ENCODE data around the gene TMEM245.

The TMEM245 gene

DNA sequence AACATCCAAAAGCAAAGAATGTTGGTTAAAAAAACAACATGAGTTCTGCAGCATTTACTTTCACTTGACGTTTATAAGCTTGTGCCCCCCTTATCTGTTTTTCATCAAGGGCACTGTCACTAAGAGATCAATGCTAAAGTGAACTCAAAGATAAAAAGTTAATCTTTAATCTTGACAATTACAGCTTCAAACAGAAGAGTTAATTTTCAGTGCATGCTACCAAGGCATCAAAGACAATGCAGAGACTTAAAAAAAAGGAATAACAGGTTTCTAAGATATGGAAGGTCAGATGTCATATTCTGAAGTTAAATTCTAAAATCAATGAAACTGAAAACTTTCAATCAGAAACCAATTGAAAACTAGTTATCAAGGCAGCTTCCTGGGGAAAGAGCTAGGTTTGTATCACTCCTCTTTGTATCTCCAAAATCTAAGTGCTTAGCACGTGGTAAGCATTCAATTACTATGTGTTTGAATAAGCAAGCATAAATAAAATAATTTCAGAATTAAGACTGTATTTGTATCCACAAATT, 37.6 kb downstream of the TMEM245 start:
- DNase-seq: no peak
- Histone ChIP-seq H2AK5ac (ENCODE audit: low read length, severe bottlenecking) (no peak overlapping the region), H3K23ac (ENCODE audit: low read length in 2 of 2) (no peak overlapping the region), H3K4ac (ENCODE audit: low read depth in 1 of 2, low read length in 2 of 2) (no peak overlapping the region), H3K14ac (ENCODE audit: low read length in 2 of 2) (no peak overlapping the region), H4K8ac (ENCODE audit: low read length) (no peak overlapping the region), H2BK15ac (ENCODE audit: low read depth, poor library complexity, severe bottlenecking) (no peak overlapping the region), H3K79me1 (replicated peaks; ENCODE audit: low read length, poor library complexity, severe bottlenecking) (peaks cover 7% of the 10 kb centered on the region), H2AFZ (ENCODE audit: low read depth, low read length) (no peak overlapping the region), H3K27ac (ENCODE audit: low read length, poor library complexity, severe bottlenecking) (no peak overlapping the region), H4K91ac (ENCODE audit: low read length) (no peak overlapping the region), H3K27me3 (ENCODE audit: control insufficient read depth in 1 of 2, insufficient read depth in 1 of 2, low read length in 2 of 2) (no peaks in the 10 kb centered on the region), H3K18ac (ENCODE audit: low read depth in 1 of 2, low read length in 2 of 2) (no peak overlapping the region), H3K4me2 (ENCODE audit: low read length, poor library complexity, severe bottlenecking) (no peak overlapping the region), H3K9ac (ENCODE audit: low read length) (no peak overlapping the region), H2BK120ac (ENCODE audit: low read depth, low read length) (no peak overlapping the region), H3K36me3 (ENCODE audit: control insufficient read depth in 1 of 2, insufficient read depth in 2 of 2, low read depth in 1 of 2, low read length in 2 of 2) (peaks cover 2 to 74% of the 10 kb centered on the region in 2 experiments), H2BK5ac (ENCODE audit: low read depth, low read length, poor library complexity, severe bottlenecking) (no peak overlapping the region), H2BK12ac (ENCODE audit: low read length in 2 of 2) (no peak overlapping the region), H3K9me3 (ENCODE audit: control insufficient read depth, low read length) (no peaks in the 10 kb centered on the region), H3K4me1 (ENCODE audit: control insufficient read depth, insufficient read depth, low read depth, low read length) (peaks cover 2% of the 10 kb centered on the region), H3K4me3 (ENCODE audit: insufficient read depth in 1 of 2, low read depth in 1 of 2, low read length in 2 of 2) (no peak overlapping the region)
- 22% methylated on average over 1 of the region's 2 CpGs for WGBS

DNA sequence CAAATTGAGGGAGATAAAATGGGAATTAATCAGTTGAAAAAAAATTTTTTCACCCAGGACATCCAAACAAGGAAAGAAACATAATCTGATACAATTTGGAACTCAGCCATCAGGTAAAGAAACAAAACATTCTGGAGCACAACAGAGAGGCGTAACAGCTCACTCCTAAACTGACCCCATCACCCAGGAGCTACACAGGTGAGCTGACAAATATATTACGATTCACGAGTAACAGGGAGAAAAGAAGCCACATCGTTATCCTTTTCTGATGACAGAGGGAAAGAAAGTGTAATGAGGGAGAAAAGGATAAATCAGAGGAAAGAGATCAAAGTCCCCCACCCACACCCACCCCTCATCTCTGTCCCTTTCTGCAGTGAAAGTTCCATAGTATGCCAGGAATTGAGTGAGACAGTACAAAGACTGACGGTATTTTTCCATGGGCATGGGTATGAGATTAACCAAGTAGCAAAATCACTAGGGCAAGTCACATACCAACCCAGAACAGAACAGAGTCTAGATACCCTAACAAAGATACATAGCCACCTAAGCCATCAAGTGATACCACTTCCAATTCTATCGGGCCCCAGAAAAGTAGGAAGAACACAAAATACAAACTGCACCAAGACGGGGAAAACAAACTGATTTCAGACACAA, 45.4 kb downstream of the TMEM245 start:
- Histone ChIP-seq H2BK120ac (ENCODE audit: low read depth, low read length) (no peak overlapping the region), H3K27me3 (ENCODE audit: control insufficient read depth in 1 of 2, insufficient read depth in 1 of 2, low read length in 2 of 2) (no peaks in the 10 kb centered on the region), H3K4me3 (ENCODE audit: insufficient read depth in 1 of 2, low read depth in 1 of 2, low read length in 2 of 2) (no peak overlapping the region), H3K4ac (ENCODE audit: low read depth in 1 of 2, low read length in 2 of 2) (no peak overlapping the region), H2BK5ac (ENCODE audit: low read depth, low read length, poor library complexity, severe bottlenecking) (no peak overlapping the region), H3K23ac (ENCODE audit: low read length in 2 of 2) (peak overlapping the region in 1 of 2 experiments; percentile 52), H3K18ac (ENCODE audit: low read depth in 1 of 2, low read length in 2 of 2) (no peak overlapping the region), H3K4me2 (ENCODE audit: low read length, poor library complexity, severe bottlenecking) (no peak overlapping the region), H3K4me1 (ENCODE audit: control insufficient read depth, insufficient read depth, low read depth, low read length) (no peaks in the 10 kb centered on the region), H2BK15ac (ENCODE audit: low read depth, poor library complexity, severe bottlenecking) (no peak overlapping the region), H3K27ac (ENCODE audit: low read length, poor library complexity, severe bottlenecking) (no peak overlapping the region), H2AFZ (ENCODE audit: low read depth, low read length) (no peak overlapping the region), H3K36me3 (ENCODE audit: control insufficient read depth in 1 of 2, insufficient read depth in 2 of 2, low read depth in 1 of 2, low read length in 2 of 2) (peaks cover 10 to 80% of the 10 kb centered on the region in 2 experiments), H3K9ac (ENCODE audit: low read length) (no peak overlapping the region), H4K8ac (ENCODE audit: low read length) (no peak overlapping the region), H4K91ac (ENCODE audit: low read length) (no peak overlapping the region), H3K9me3 (ENCODE audit: control insufficient read depth, low read length) (no peaks in the 10 kb centered on the region), H2AK5ac (ENCODE audit: low read length, severe bottlenecking) (no peak overlapping the region), H3K14ac (ENCODE audit: low read length in 2 of 2) (no peak overlapping the region), H2BK12ac (ENCODE audit: low read length in 2 of 2) (no peak overlapping the region), H3K79me1 (replicated peaks; ENCODE audit: low read length, poor library complexity, severe bottlenecking) (peaks cover 21% of the 10 kb centered on the region)
- no peak for DNase-seq
- WGBS: 90% methylated on average over 4 of the region's 7 CpGs

DNA sequence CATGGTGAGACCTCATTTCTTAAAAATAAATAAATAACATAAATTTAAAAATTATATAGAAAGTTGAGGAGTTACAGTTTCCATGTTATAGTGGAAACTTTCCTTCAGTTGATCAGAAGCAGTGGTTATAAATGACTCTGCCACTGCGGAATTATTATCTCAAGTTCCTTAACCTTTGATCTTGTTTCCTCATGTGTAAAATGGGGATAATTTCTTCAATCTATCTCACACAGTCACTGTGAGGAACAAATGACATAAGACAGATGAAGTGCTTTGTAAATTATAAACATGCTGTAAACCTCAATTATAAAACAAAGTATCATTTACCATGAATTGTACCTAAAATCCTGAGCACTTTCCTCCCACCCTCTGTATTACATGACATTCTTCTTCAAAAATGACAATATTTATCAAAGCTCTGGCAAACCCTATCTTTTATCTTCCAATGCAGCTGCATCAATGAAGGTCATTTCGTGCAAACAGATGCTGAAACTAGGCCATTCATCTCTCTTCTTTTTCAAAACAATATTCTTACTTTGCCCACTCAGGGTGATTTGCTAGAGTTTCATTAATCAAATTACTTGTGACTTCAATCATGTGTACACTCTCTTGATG, 46.8 kb downstream of the TMEM245 start:
- H3K27me3 ChIP-seq (ENCODE audit: control insufficient read depth in 1 of 2, insufficient read depth in 1 of 2, low read length in 2 of 2): no peaks in the 10 kb centered on the region
- no peak overlapping the region for H3K4me3 ChIP-seq (ENCODE audit: insufficient read depth in 1 of 2, low read depth in 1 of 2, low read length in 2 of 2)
- WGBS: 100% methylated on average over 1 of the region's 2 CpGs
- peaks cover 22% of the 10 kb centered on the region for H3K79me1 ChIP-seq (replicated peaks; ENCODE audit: low read length, poor library complexity, severe bottlenecking)
- H3K4me1 ChIP-seq (ENCODE audit: control insufficient read depth, insufficient read depth, low read depth, low read length): no peaks in the 10 kb centered on the region
- H2BK15ac ChIP-seq (ENCODE audit: low read depth, poor library complexity, severe bottlenecking): no peak overlapping the region
- no peak overlapping the region for H3K4me2 ChIP-seq (ENCODE audit: low read length, poor library complexity, severe bottlenecking)
- no peak overlapping the region for H3K18ac ChIP-seq (ENCODE audit: low read depth in 1 of 2, low read length in 2 of 2)
- no peaks in the 10 kb centered on the region for H3K9me3 ChIP-seq (ENCODE audit: control insufficient read depth, low read length)
- H4K91ac ChIP-seq (ENCODE audit: low read length): no peak overlapping the region
- H3K4ac ChIP-seq (ENCODE audit: low read depth in 1 of 2, low read length in 2 of 2): no peak overlapping the region
- no peak overlapping the region for H3K23ac ChIP-seq (ENCODE audit: low read length in 2 of 2)
- no peak overlapping the region for H4K8ac ChIP-seq (ENCODE audit: low read length)
- no peak overlapping the region for H2BK12ac ChIP-seq (ENCODE audit: low read length in 2 of 2)
- H2BK120ac ChIP-seq (ENCODE audit: low read depth, low read length): no peak overlapping the region
- H2BK5ac ChIP-seq (ENCODE audit: low read depth, low read length, poor library complexity, severe bottlenecking): no peak overlapping the region
- H2AK5ac ChIP-seq (ENCODE audit: low read length, severe bottlenecking): no peak overlapping the region
- H3K27ac ChIP-seq (ENCODE audit: low read length, poor library complexity, severe bottlenecking): no peak overlapping the region
- H3K36me3 ChIP-seq (ENCODE audit: control insufficient read depth in 1 of 2, insufficient read depth in 2 of 2, low read depth in 1 of 2, low read length in 2 of 2): peaks cover 10 to 77% of the 10 kb centered on the region in 2 experiments
- no peak overlapping the region for H3K9ac ChIP-seq (ENCODE audit: low read length)
- no peak for DNase-seq
- no peak overlapping the region for H3K14ac ChIP-seq (ENCODE audit: low read length in 2 of 2)
- no peak overlapping the region for H2AFZ ChIP-seq (ENCODE audit: low read depth, low read length)

- Histone ChIP-seq H2BK120ac (ENCODE audit: low read depth, low read length) (no peak overlapping the region), H2AFZ (ENCODE audit: low read depth, low read length) (no peak overlapping the region), H3K27ac (ENCODE audit: low read length, poor library complexity, severe bottlenecking) (no peak overlapping the region), H3K4me2 (ENCODE audit: low read length, poor library complexity, severe bottlenecking) (no peak overlapping the region), H3K9ac (ENCODE audit: low read length) (no peak overlapping the region), H3K27me3 (ENCODE audit: control insufficient read depth in 1 of 2, insufficient read depth in 1 of 2, low read length in 2 of 2) (no peaks in the 10 kb centered on the region), H2BK15ac (ENCODE audit: low read depth, poor library complexity, severe bottlenecking) (no peak overlapping the region), H3K9me3 (ENCODE audit: control insufficient read depth, low read length) (no peaks in the 10 kb centered on the region), H3K4me1 (ENCODE audit: control insufficient read depth, insufficient read depth, low read depth, low read length) (no peaks in the 10 kb centered on the region), H2BK12ac (ENCODE audit: low read length in 2 of 2) (no peak overlapping the region), H3K18ac (ENCODE audit: low read depth in 1 of 2, low read length in 2 of 2) (no peak overlapping the region), H3K79me1 (replicated peaks; ENCODE audit: low read length, poor library complexity, severe bottlenecking) (peaks cover 22% of the 10 kb centered on the region), H3K23ac (ENCODE audit: low read length in 2 of 2) (no peak overlapping the region), H3K14ac (ENCODE audit: low read length in 2 of 2) (no peak overlapping the region), H2BK5ac (ENCODE audit: low read depth, low read length, poor library complexity, severe bottlenecking) (no peak overlapping the region), H3K36me3 (ENCODE audit: control insufficient read depth in 1 of 2, insufficient read depth in 2 of 2, low read depth in 1 of 2, low read length in 2 of 2) (peaks cover 10 to 77% of the 10 kb centered on the region in 2 experiments), H3K4ac (ENCODE audit: low read depth in 1 of 2, low read length in 2 of 2) (no peak overlapping the region), H3K4me3 (ENCODE audit: insufficient read depth in 1 of 2, low read depth in 1 of 2, low read length in 2 of 2) (no peak overlapping the region), H4K8ac (ENCODE audit: low read length) (no peak overlapping the region), H4K91ac (ENCODE audit: low read length) (no peak overlapping the region), H2AK5ac (ENCODE audit: low read length, severe bottlenecking) (no peak overlapping the region)
- 95% methylated on average over 8 of the region's 8 CpGs for WGBS
- DNase-seq: no peak
Observed at GRCh38 chr9:109072133-109072692, 47.5 kb downstream of the TMEM245 start.

Measured in mesenchymal stem cell (in vitro differentiated cells and primary cell).